Dendritic cell treated with granulocyte-macrophage colony-stimulating factor and Interleukin-4, amounts not matched to agents 40 ng/mL and 50 ng/mL, for 4 days (primary cell): ENCODE results near the gene FAM120A.

Experiments
- H3K27ac Mint-ChIP-seq: one replicate; pipeline ENCODE4 v1.8.0; 2022; ENCODE audit warnings: mild to moderate bottlenecking, mixed read lengths
- H3K27me3 Mint-ChIP-seq: one replicate; pipeline ENCODE4 v1.8.0; 2022; ENCODE audit warnings: mild to moderate bottlenecking, mixed read lengths
- H3K36me3 Mint-ChIP-seq: one replicate; pipeline ENCODE4 v1.8.0; 2022; ENCODE audit warnings: low read depth, mixed read lengths
- H3K4me1 Mint-ChIP-seq: one replicate; pipeline ENCODE4 v1.8.0; 2022; ENCODE audit warnings: low read depth, mixed read lengths
- H3K4me3 Mint-ChIP-seq: one replicate; pipeline ENCODE4 v1.8.0; 2022; ENCODE audit warnings: mild to moderate bottlenecking, moderate library complexity, mixed read lengths
- H3K9me3 Mint-ChIP-seq: one replicate; pipeline ENCODE4 v1.8.0; 2022; ENCODE audit warnings: mixed read lengths
- intact Hi-C: fragments of 100-400 bp; cut with micrococcal nuclease; formaldehyde crosslinking; loops from one replicate; pipeline ENCODE4 v1.15.0; 2022

FAM120A gene

GRCh38 chr9:93456504-93456903, 5.0 kb downstream of the FAM120A start:
- Mint-ChIP-seq H3K36me3 (peaks cover 42% of the 10 kb centered on the region), H3K4me3 (peak overlapping the region; percentile 9)
- intact Hi-C loops = no loop called here

GRCh38 chr9:93457006-93457405, 5.5 kb downstream of the FAM120A start:
- peaks cover 39% of the 10 kb centered on the region for H3K36me3 Mint-ChIP-seq
- intact Hi-C loops = no loop called here
- no peaks in the 10 kb centered on the region for H3K27me3 Mint-ChIP-seq
- peaks cover 9% of the 10 kb centered on the region for H3K9me3 Mint-ChIP-seq
- H3K4me3 Mint-ChIP-seq = peak overlapping the region; percentile 9
- peaks cover 61% of the 10 kb centered on the region for H3K4me1 Mint-ChIP-seq
- peak overlapping the region; percentile 46 for H3K27ac Mint-ChIP-seq

More at GRCh38 chr9:93456504-93456903, 5.0 kb downstream of the FAM120A start:
- peaks cover 61% of the 10 kb centered on the region for H3K4me1 Mint-ChIP-seq
- no peaks in the 10 kb centered on the region for H3K27me3 Mint-ChIP-seq
- peaks cover 9% of the 10 kb centered on the region for H3K9me3 Mint-ChIP-seq
- peak overlapping the region; percentile 46 for H3K27ac Mint-ChIP-seq

- no peak overlapping the region for H3K4me3 Mint-ChIP-seq
- no peaks in the 10 kb centered on the region for H3K27me3 Mint-ChIP-seq
- H3K27ac Mint-ChIP-seq = peak overlapping the region; percentile 43
- intact Hi-C loops = no loop called here
- H3K4me1 Mint-ChIP-seq = peaks cover 62% of the 10 kb centered on the region
- peaks cover 22% of the 10 kb centered on the region for H3K36me3 Mint-ChIP-seq
- H3K9me3 Mint-ChIP-seq = peaks cover 9% of the 10 kb centered on the region
Measured at GRCh38 chr9:93458712-93459111, 7.2 kb downstream of the FAM120A start.

- Mint-ChIP-seq H3K4me1 (peaks cover 59% of the 10 kb centered on the region), H3K9me3 (peaks cover 9% of the 10 kb centered on the region), H3K4me3 (no peak overlapping the region), H3K27me3 (no peaks in the 10 kb centered on the region), H3K27ac (no peak overlapping the region), H3K36me3 (peaks cover 22% of the 10 kb centered on the region)
- intact Hi-C loops = no loop called here
Measured at GRCh38 chr9:93459432-93459847, 8.0 kb downstream of the FAM120A start.

GRCh38 chr9:93460689-93461413, 9.4 kb downstream of the FAM120A start:
- peaks cover 16% of the 10 kb centered on the region for H3K36me3 Mint-ChIP-seq
- no peaks in the 10 kb centered on the region for H3K27me3 Mint-ChIP-seq
- no peak overlapping the region for H3K27ac Mint-ChIP-seq
- H3K4me3 Mint-ChIP-seq = no peak overlapping the region
- intact Hi-C loops = no loop called here
- H3K9me3 Mint-ChIP-seq = peaks cover 9% of the 10 kb centered on the region
- H3K4me1 Mint-ChIP-seq = peaks cover 63% of the 10 kb centered on the region

- Mint-ChIP-seq H3K36me3 (peaks cover 16% of the 10 kb centered on the region), H3K4me3 (no peak overlapping the region)
Measured at GRCh38 chr9:93461414-93461743, 9.9 kb downstream of the FAM120A start.

GRCh38 chr9:93461821-93462220, 10.3 kb downstream of the FAM120A start:
- Mint-ChIP-seq H3K4me3 (no peak overlapping the region), H3K27me3 (no peaks in the 10 kb centered on the region), H3K27ac (no peak overlapping the region), H3K36me3 (peaks cover 16% of the 10 kb centered on the region), H3K4me1 (peaks cover 65% of the 10 kb centered on the region), H3K9me3 (peaks cover 9% of the 10 kb centered on the region)
- intact Hi-C loops = no loop called here

More at GRCh38 chr9:93461414-93461743, 9.9 kb downstream of the FAM120A start:
- H3K27me3 Mint-ChIP-seq = no peaks in the 10 kb centered on the region
- intact Hi-C loops = no loop called here
- peaks cover 65% of the 10 kb centered on the region for H3K4me1 Mint-ChIP-seq
- H3K27ac Mint-ChIP-seq = no peak overlapping the region
- H3K9me3 Mint-ChIP-seq = peaks cover 9% of the 10 kb centered on the region

GRCh38 chr9:93463638-93464248, 12.3 kb downstream of the FAM120A start:
- Mint-ChIP-seq H3K4me1 (peaks cover 63% of the 10 kb centered on the region), H3K36me3 (peaks cover 2% of the 10 kb centered on the region), H3K4me3 (no peak overlapping the region), H3K27me3 (no peaks in the 10 kb centered on the region), H3K27ac (peak overlapping the region; percentile 82), H3K9me3 (no peaks in the 10 kb centered on the region)
- intact Hi-C loops = no loop called here

GRCh38 chr9:93464395-93464794, 12.9 kb downstream of the FAM120A start:
- Mint-ChIP-seq H3K4me1 (peaks cover 63% of the 10 kb centered on the region), H3K36me3 (no peaks in the 10 kb centered on the region), H3K9me3 (no peaks in the 10 kb centered on the region), H3K4me3 (no peak overlapping the region), H3K27ac (peak overlapping the region; percentile 82), H3K27me3 (no peaks in the 10 kb centered on the region)
- intact Hi-C loops = no loop called here

GRCh38 chr9:93464876-93465275, 13.4 kb downstream of the FAM120A start:
- peaks cover 62% of the 10 kb centered on the region for H3K4me1 Mint-ChIP-seq
- H3K27ac Mint-ChIP-seq = peak overlapping the region; percentile 82
- no peak overlapping the region for H3K4me3 Mint-ChIP-seq
- no peaks in the 10 kb centered on the region for H3K36me3 Mint-ChIP-seq
- intact Hi-C loops = no loop called here
- H3K9me3 Mint-ChIP-seq = no peaks in the 10 kb centered on the region
- no peaks in the 10 kb centered on the region for H3K27me3 Mint-ChIP-seq

- intact Hi-C loops = loop anchor here (2.0 kb wide), 1 partner anchor 13 kb away; the partner anchor contains the start of gene FAM120AOS
- Mint-ChIP-seq H3K27me3 (no peaks in the 10 kb centered on the region), H3K36me3 (peaks cover under 1% of the 10 kb centered on the region)
Measured at GRCh38 chr9:93465855-93466254, 14.4 kb downstream of the FAM120A start.

GRCh38 chr9:93466416-93467061, 15.1 kb downstream of the FAM120A start:
- Mint-ChIP-seq H3K27ac (peak overlapping the region; percentile 37), H3K9me3 (no peaks in the 10 kb centered on the region), H3K4me1 (peaks cover 65% of the 10 kb centered on the region), H3K36me3 (peaks cover 7% of the 10 kb centered on the region), H3K27me3 (no peaks in the 10 kb centered on the region), H3K4me3 (no peak overlapping the region)
- intact Hi-C loops = loop anchor here (2.0 kb wide), 1 partner anchor 14 kb away; the partner anchor contains the start of gene FAM120AOS

More at GRCh38 chr9:93465855-93466254, 14.4 kb downstream of the FAM120A start:
- Mint-ChIP-seq H3K27ac (peak overlapping the region; percentile 82), H3K4me1 (peaks cover 67% of the 10 kb centered on the region), H3K4me3 (no peak overlapping the region), H3K9me3 (no peaks in the 10 kb centered on the region)

GRCh38 chr9:93467062-93467416, 15.6 kb downstream of the FAM120A start:
- Mint-ChIP-seq H3K27ac (peak overlapping the region; percentile 37), H3K4me3 (no peak overlapping the region), H3K36me3 (peaks cover 10% of the 10 kb centered on the region), H3K4me1 (peaks cover 65% of the 10 kb centered on the region), H3K27me3 (no peaks in the 10 kb centered on the region), H3K9me3 (no peaks in the 10 kb centered on the region)
- intact Hi-C loops = loop anchor here (2.0 kb wide), 1 partner anchor 14 kb away; the partner anchor contains the start of gene FAM120AOS

GRCh38 chr9:93467462-93467861, 16.0 kb downstream of the FAM120A start:
- intact Hi-C loops = loop anchor here (2.0 kb wide), 1 partner anchor 15 kb away; the partner anchor contains the start of gene FAM120AOS
- H3K4me3 Mint-ChIP-seq = no peak overlapping the region
- no peaks in the 10 kb centered on the region for H3K9me3 Mint-ChIP-seq
- H3K27ac Mint-ChIP-seq = peak overlapping the region; percentile 37
- peaks cover 15% of the 10 kb centered on the region for H3K36me3 Mint-ChIP-seq
- no peaks in the 10 kb centered on the region for H3K27me3 Mint-ChIP-seq
- peaks cover 63% of the 10 kb centered on the region for H3K4me1 Mint-ChIP-seq
